ENCODE measurements around the gene PLEKHA5. TPM values are rescaled to one million over a fixed set of nuclear protein-coding genes. Genes with fewer than 3 reads are reported as not detected.

Gene PLEKHA5
- total and polyA plus RNA-seq, 2 donors from 2014 or later: 26.6 to 52.9 TPM

DNA sequence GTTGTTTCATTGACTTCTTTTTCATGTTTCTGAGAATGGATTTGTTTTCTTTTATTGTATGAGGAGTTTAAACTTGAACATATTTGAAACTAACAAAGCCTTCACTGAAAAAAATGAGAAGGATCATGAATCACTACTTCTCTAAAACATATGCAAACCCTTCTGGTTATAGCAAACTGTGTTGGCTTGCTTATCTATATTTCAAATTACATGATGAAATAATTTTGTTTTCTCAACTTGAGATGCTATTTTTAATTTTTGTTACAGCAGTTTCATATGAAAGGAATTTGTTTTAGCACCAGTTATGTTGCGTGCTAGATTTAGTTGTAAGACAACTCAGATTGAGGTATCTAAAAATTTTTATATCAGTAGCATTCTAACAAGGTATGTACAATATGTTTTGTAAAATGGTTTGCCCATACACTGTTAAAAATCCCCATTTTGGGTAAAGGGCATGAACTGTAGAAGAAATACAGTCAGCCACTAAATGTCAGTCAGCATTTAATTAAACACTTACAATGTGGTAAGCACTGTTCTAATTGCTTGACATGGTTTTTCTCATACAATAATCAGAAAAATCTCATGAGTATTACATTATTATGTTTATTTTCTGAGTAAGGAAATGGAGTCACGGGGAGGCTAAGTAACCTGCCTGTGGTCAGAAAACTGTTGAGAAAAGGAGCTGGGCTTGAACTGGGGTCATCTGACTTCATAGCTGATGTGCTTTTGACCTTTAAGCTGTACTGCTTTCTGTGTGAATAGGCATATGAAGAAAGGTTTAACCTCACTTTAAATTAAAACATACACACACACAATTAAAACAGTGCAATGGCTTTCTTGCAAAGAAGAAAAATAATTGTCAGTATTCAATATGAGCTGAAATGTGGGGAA is 105.7 kb downstream of the PLEKHA5 start:
- Histone ChIP-seq H3K9ac (ENCODE audit: low read length in 3 of 3) (no peak overlapping the region), H3K27me3 (ENCODE audit: control insufficient read depth, insufficient read depth, low read length) (no peaks in the 10 kb centered on the region), H3K4me3 (ENCODE audit: low read length in 3 of 3) (no peak overlapping the region), H3K9me3 (ENCODE audit: control insufficient read depth in 2 of 3, insufficient read depth in 1 of 3, low read length in 3 of 3) (no peaks in the 10 kb centered on the region), H3K27ac (ENCODE audit: low read depth in 2 of 2, low read length in 2 of 2) (peak overlapping the region in 1 of 2 donors; percentile 67), H3K4me1 (ENCODE audit: control insufficient read depth in 2 of 3, insufficient read depth in 2 of 3, low read depth in 1 of 3, low read length in 3 of 3) (peaks cover 7 to 16% (median 11%) of the 10 kb centered on the region in 3 donors), H3K36me3 (ENCODE audit: control insufficient read depth in 2 of 3, insufficient read depth in 3 of 3, low read length in 3 of 3) (no peaks in the 10 kb centered on the region)
- FAIRE-seq (peak; percentile 75), DNase-seq (no peak)
- TF ChIP-seq, protein P1, sequence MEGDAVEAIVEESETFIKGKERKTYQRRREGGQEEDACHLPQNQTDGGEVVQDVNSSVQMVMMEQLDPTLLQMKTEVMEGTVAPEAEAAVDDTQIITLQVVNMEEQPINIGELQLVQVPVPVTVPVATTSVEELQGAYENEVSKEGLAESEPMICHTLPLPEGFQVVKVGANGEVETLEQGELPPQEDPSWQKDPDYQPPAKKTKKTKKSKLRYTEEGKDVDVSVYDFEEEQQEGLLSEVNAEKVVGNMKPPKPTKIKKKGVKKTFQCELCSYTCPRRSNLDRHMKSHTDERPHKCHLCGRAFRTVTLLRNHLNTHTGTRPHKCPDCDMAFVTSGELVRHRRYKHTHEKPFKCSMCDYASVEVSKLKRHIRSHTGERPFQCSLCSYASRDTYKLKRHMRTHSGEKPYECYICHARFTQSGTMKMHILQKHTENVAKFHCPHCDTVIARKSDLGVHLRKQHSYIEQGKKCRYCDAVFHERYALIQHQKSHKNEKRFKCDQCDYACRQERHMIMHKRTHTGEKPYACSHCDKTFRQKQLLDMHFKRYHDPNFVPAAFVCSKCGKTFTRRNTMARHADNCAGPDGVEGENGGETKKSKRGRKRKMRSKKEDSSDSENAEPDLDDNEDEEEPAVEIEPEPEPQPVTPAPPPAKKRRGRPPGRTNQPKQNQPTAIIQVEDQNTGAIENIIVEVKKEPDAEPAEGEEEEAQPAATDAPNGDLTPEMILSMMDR (IDR thresholded peaks at IDR 0.05; ENCODE audit: borderline replicate concordance, extremely low read depth, insufficient read depth): no peak
- intact Hi-C loops (cut with DNase I): no loop called here

DNA sequence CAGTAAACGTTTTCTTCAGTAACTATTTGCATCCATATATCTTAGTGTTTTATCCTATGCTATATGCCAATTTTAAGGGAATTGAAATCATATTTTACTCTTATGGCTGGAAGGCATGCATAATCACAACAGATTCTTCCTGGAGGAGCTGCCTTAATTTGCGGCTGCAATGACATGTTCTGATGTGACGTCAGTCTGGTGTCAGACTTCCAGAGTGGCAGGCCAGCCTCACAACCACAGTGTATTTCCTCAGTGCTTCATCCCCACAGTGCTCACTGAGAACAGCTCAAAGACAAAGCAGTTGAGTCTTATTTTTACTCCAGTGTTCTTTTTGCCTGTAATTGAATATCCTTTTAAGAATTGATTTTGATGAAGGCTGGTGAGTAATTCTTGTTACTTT is 107.1 kb downstream of the PLEKHA5 start:
- Histone ChIP-seq H3K9ac (ENCODE audit: low read length in 3 of 3) (no peak overlapping the region), H3K27ac (ENCODE audit: low read depth in 2 of 2, low read length in 2 of 2) (no peak overlapping the region), H3K36me3 (ENCODE audit: control insufficient read depth in 2 of 3, insufficient read depth in 3 of 3, low read length in 3 of 3) (no peaks in the 10 kb centered on the region), H3K27me3 (ENCODE audit: control insufficient read depth, insufficient read depth, low read length) (no peaks in the 10 kb centered on the region), H3K4me1 (ENCODE audit: control insufficient read depth in 2 of 3, insufficient read depth in 2 of 3, low read depth in 1 of 3, low read length in 3 of 3) (peaks cover 7 to 16% (median 11%) of the 10 kb centered on the region in 3 donors), H3K9me3 (ENCODE audit: control insufficient read depth in 2 of 3, insufficient read depth in 1 of 3, low read length in 3 of 3) (no peaks in the 10 kb centered on the region), H3K4me3 (ENCODE audit: low read length in 3 of 3) (no peak overlapping the region)
- TF ChIP-seq, protein P1 (IDR thresholded peaks at IDR 0.05; ENCODE audit: borderline replicate concordance, extremely low read depth, insufficient read depth): no peak
- DNase-seq (no peak), FAIRE-seq (no peak)
- intact Hi-C loops (cut with DNase I): no loop called here

- peaks cover 7 to 15% (median 11%) of the 10 kb centered on the region in 3 donors for H3K4me1 ChIP-seq (ENCODE audit: control insufficient read depth in 2 of 3, insufficient read depth in 2 of 3, low read depth in 1 of 3, low read length in 3 of 3)
- no peak overlapping the region for H3K9ac ChIP-seq (ENCODE audit: low read length in 3 of 3)
- TF ChIP-seq, protein P1 (IDR thresholded peaks at IDR 0.05; ENCODE audit: borderline replicate concordance, extremely low read depth, insufficient read depth): no peak
- DNase-seq: no peak
- FAIRE-seq: no peak
- no peak overlapping the region for H3K27ac ChIP-seq (ENCODE audit: low read depth in 2 of 2, low read length in 2 of 2)
- H3K4me3 ChIP-seq (ENCODE audit: low read length in 3 of 3): no peak overlapping the region
- no peaks in the 10 kb centered on the region for H3K27me3 ChIP-seq (ENCODE audit: control insufficient read depth, insufficient read depth, low read length)
- intact Hi-C loops (cut with DNase I): no loop called here
- H3K36me3 ChIP-seq (ENCODE audit: control insufficient read depth in 2 of 3, insufficient read depth in 3 of 3, low read length in 3 of 3): no peaks in the 10 kb centered on the region
- no peaks in the 10 kb centered on the region for H3K9me3 ChIP-seq (ENCODE audit: control insufficient read depth in 2 of 3, insufficient read depth in 1 of 3, low read length in 3 of 3)
Measured at GRCh38 chr12:19238540-19238939, 109.0 kb downstream of the PLEKHA5 start.

Measured in kidney (tissue), 14 donors.